GM12892 (cell line): ENCODE measurements around the gene UGT1A4.
"Not testable (repeated sequence)": the region's sequence is repeated elsewhere in the genome, so short reads cannot be mapped to it uniquely, and the experiment has no call there.

Experiments
- POLR2A ChIP-seq: IDR thresholded peaks from 2 replicates; pipeline ENCODE4 v1.6.1; 2011; ENCODE audit warnings: low read depth, low read length, control low read depth
- POLR2AphosphoS5 ChIP-seq: IDR thresholded peaks from 2 replicates; pipeline ENCODE4 v1.6.1; 2011; ENCODE audit warnings: low read depth, low read length, control low read depth

- TF ChIP-seq POLR2A, POLR2AphosphoS5: not testable (repeated sequence)
Measured at GRCh38 chr2:233745838-233746237, 27.3 kb downstream of the UGT1A4 start.
